Measurements from ENCODE around the gene RASIP1.
"Not testable (repeated sequence)": the region's sequence is repeated elsewhere in the genome, so short reads cannot be mapped to it uniquely, and the experiment has no call there.

DNA sequence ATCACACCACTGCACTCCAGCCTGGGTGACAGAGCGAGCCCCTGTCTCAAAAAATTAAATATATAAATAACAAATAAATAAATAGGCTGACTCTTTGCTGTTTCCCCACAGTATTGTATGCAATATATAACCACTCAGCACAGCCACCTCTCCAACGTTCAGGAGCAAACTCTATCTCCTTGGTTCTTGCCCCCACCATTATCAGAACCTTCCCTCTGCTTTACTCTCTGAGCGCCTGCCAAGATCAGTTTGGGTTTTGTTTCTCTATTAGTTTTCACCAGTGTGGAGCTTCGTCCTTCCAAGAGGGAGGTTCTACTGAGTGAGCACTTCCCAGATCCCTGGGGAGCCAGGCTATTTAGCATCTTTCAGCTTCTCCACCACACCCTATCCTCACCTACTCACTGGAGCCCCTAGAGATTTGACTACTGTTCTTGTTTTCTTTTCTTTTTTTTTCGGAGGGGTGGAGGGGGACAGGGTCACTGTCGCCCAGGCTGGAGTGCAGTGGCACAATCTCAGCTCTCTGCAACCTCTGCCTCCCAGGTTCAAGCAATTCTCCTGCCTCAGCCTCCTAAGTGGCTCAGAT is 27.9 kb upstream of the RASIP1 start:
- TF ChIP-seq, protein P1, sequence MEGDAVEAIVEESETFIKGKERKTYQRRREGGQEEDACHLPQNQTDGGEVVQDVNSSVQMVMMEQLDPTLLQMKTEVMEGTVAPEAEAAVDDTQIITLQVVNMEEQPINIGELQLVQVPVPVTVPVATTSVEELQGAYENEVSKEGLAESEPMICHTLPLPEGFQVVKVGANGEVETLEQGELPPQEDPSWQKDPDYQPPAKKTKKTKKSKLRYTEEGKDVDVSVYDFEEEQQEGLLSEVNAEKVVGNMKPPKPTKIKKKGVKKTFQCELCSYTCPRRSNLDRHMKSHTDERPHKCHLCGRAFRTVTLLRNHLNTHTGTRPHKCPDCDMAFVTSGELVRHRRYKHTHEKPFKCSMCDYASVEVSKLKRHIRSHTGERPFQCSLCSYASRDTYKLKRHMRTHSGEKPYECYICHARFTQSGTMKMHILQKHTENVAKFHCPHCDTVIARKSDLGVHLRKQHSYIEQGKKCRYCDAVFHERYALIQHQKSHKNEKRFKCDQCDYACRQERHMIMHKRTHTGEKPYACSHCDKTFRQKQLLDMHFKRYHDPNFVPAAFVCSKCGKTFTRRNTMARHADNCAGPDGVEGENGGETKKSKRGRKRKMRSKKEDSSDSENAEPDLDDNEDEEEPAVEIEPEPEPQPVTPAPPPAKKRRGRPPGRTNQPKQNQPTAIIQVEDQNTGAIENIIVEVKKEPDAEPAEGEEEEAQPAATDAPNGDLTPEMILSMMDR (IDR thresholded peaks at IDR 0.05): not testable (repeated sequence)
- TF ChIP-seq POLR2A, POLR2AphosphoS5 (IDR thresholded peaks at IDR 0.05): not testable (repeated sequence)
